SU-DHL-6 (cell line): ENCODE data around the gene ALG2.

Experiments used
- EZH2phosphoT487 ChIP-seq: fragments of 200-600 bp; sonication (generic), shearing (Covaris generic); conservative IDR thresholded peaks from 2 replicates; pipeline ENCODE4 v1.6.1; 2018; ENCODE audit warnings: mild to moderate bottlenecking, antibody characterized with exemption, low read length, moderate library complexity, mixed read lengths
- TF ChIP-seq, protein P1 (sequence below): fragments of 200-600 bp; sonication (generic); IDR thresholded peaks from one replicate; pipeline ENCODE4 v1.5.1; 2017; ENCODE audit warnings: antibody characterized with exemption, mild to moderate bottlenecking, low read length, moderate library complexity; ENCODE audit not compliant: insufficient read depth, poor library complexity, severe bottlenecking

DNA sequence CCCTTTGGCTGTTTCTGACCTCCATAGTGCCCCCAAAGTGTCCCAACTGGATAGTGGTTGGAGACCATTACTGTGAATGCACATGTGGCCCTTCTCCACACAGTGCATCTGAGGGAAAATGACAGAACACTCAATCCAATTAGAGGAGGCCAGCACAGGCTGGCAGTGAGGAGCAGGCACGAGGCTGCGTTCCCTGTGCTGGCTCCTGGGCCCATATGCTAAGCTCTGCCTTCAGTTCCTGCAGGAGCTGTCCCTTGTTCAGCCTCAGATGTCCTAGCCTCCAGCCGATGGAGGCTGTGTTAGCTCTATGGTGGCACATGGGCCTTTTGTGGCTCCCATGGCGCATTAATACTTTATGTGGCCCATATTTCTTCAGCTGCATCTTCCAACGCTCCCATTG, 35.8 kb downstream of the ALG2 start:
- TF ChIP-seq, protein P1, sequence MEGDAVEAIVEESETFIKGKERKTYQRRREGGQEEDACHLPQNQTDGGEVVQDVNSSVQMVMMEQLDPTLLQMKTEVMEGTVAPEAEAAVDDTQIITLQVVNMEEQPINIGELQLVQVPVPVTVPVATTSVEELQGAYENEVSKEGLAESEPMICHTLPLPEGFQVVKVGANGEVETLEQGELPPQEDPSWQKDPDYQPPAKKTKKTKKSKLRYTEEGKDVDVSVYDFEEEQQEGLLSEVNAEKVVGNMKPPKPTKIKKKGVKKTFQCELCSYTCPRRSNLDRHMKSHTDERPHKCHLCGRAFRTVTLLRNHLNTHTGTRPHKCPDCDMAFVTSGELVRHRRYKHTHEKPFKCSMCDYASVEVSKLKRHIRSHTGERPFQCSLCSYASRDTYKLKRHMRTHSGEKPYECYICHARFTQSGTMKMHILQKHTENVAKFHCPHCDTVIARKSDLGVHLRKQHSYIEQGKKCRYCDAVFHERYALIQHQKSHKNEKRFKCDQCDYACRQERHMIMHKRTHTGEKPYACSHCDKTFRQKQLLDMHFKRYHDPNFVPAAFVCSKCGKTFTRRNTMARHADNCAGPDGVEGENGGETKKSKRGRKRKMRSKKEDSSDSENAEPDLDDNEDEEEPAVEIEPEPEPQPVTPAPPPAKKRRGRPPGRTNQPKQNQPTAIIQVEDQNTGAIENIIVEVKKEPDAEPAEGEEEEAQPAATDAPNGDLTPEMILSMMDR: no peak
- TF ChIP-seq EZH2phosphoT487: no peak
